Measurements from ENCODE around the gene FPR3. TPM values are rescaled to one million over a fixed set of nuclear protein-coding genes. Genes with fewer than 3 reads are reported as not detected.

Gene FPR3
- total and polyA plus RNA-seq, 2 donors (not counting 1 experiment from before 2014, with no cell fraction given) = 0.44 TPM; not detected in 1

GRCh38 chr19:51799774-51800472 lies 5.0 kb downstream of the FPR3 start:
- Histone ChIP-seq H3K4me1 (ENCODE audit: control insufficient read depth in 2 of 2, insufficient read depth in 2 of 2, low read length in 2 of 2) (peaks cover 6 to 7% of the 10 kb centered on the region in 2 donors), H3K4me2 (replicated peaks; ENCODE audit: low read depth, low read length, poor library complexity, severe bottlenecking) (no peak overlapping the region), H3K4me3 (ENCODE audit: control extremely low read depth in 1 of 5, extremely low read depth in 1 of 5, insufficient read depth in 1 of 5, low read depth in 2 of 5, low read length in 4 of 5) (no peak overlapping the region), H3K27me3 (replicated peaks in 1 of 4; ENCODE audit: control extremely low read depth in 1 of 4, control insufficient read depth in 3 of 4, insufficient read depth in 4 of 4, low read length in 3 of 4) (no peaks in the 10 kb centered on the region), H4K20me1 (ENCODE audit: control insufficient read depth, insufficient read depth, low read length, poor library complexity, severe bottlenecking) (no peaks in the 10 kb centered on the region), H3K79me2 (ENCODE audit: control insufficient read depth, insufficient read depth, low read length) (no peaks in the 10 kb centered on the region), H3K36me3 (replicated peaks in 1 of 2; ENCODE audit: control extremely low read depth in 1 of 2, control insufficient read depth in 1 of 2, extremely low read depth in 1 of 2, insufficient read depth in 2 of 2, low read length in 1 of 2) (no peaks in the 10 kb centered on the region), H3K27ac (ENCODE audit: low read length in 2 of 2) (no peak overlapping the region), H3K9me3 (ENCODE audit: control extremely low read depth in 1 of 3, control insufficient read depth in 2 of 3, insufficient read depth in 1 of 3, low read length in 2 of 3) (peaks cover 0 to 24% (median 0%) of the 10 kb centered on the region in 3 donors), H3K9ac (ENCODE audit: low read length) (no peak overlapping the region), H2AFZ (ENCODE audit: insufficient read depth, low read depth, low read length, poor library complexity, severe bottlenecking) (no peak overlapping the region)
- TF ChIP-seq CTCF (IDR thresholded peaks at IDR 0.05) (no peak), EZH2 (IDR thresholded peaks at IDR 0.05; ENCODE audit: borderline replicate concordance, insufficient read depth, low read depth, low read length, poor library complexity, severe bottlenecking) (no peak)
- DNase-seq (no peak), ATAC-seq (ENCODE audit: low read depth) (no peak)
- intact Hi-C loops (cut with micrococcal nuclease) = no loop called here
- WGBS (ENCODE audit: insufficient coverage) = 96% methylated on average over 13 of the region's 13 CpGs
- peaks cover 5% of the 10 kb centered on the region for H3K4me1 Mint-ChIP-seq
- peaks cover 13% of the 10 kb centered on the region for H3K27me3 Mint-ChIP-seq
- ChIA-PET POLR2A (no interaction called here), CTCF (no interaction called here)
- peaks cover 5% of the 10 kb centered on the region for H3K9me3 Mint-ChIP-seq (ENCODE audit: insufficient read depth)
- H3K4me3 Mint-ChIP-seq = no peak overlapping the region
- no peak overlapping the region for H3K27ac Mint-ChIP-seq

GRCh38 chr19:51800473-51801244 lies 5.7 kb downstream of the FPR3 start:
- no peak overlapping the region for H3K9ac ChIP-seq (ENCODE audit: low read length)
- peaks cover 6 to 7% of the 10 kb centered on the region in 2 donors for H3K4me1 ChIP-seq (ENCODE audit: control insufficient read depth in 2 of 2, insufficient read depth in 2 of 2, low read length in 2 of 2)
- ATAC-seq (ENCODE audit: low read depth) (no peak), DNase-seq (no peak)
- Mint-ChIP-seq H3K4me1 (peaks cover 5% of the 10 kb centered on the region), H3K9me3 (ENCODE audit: insufficient read depth) (peaks cover 5% of the 10 kb centered on the region), H3K4me3 (no peak overlapping the region), H3K27me3 (peaks cover 13% of the 10 kb centered on the region), H3K27ac (no peak overlapping the region)
- H3K9me3 ChIP-seq (ENCODE audit: control extremely low read depth in 1 of 3, control insufficient read depth in 2 of 3, insufficient read depth in 1 of 3, low read length in 2 of 3) = peaks cover 0 to 25% (median 0%) of the 10 kb centered on the region in 3 donors
- H3K27me3 ChIP-seq (replicated peaks in 1 of 4; ENCODE audit: control extremely low read depth in 1 of 4, control insufficient read depth in 3 of 4, insufficient read depth in 4 of 4, low read length in 3 of 4) = no peaks in the 10 kb centered on the region
- H3K36me3 ChIP-seq (replicated peaks in 1 of 2; ENCODE audit: control extremely low read depth in 1 of 2, control insufficient read depth in 1 of 2, extremely low read depth in 1 of 2, insufficient read depth in 2 of 2, low read length in 1 of 2) = no peaks in the 10 kb centered on the region
- no peak overlapping the region for H3K4me3 ChIP-seq (ENCODE audit: control extremely low read depth in 1 of 5, extremely low read depth in 1 of 5, insufficient read depth in 1 of 5, low read depth in 2 of 5, low read length in 4 of 5)
- intact Hi-C loops (cut with micrococcal nuclease) = no loop called here
- no peaks in the 10 kb centered on the region for H3K79me2 ChIP-seq (ENCODE audit: control insufficient read depth, insufficient read depth, low read length)
- ChIA-PET POLR2A (no interaction called here), CTCF (no interaction called here)
- TF ChIP-seq EZH2 (IDR thresholded peaks at IDR 0.05; ENCODE audit: borderline replicate concordance, insufficient read depth, low read depth, low read length, poor library complexity, severe bottlenecking) = no peak
- no peak for TF ChIP-seq CTCF (IDR thresholded peaks at IDR 0.05)
- no peak overlapping the region for H3K4me2 ChIP-seq (replicated peaks; ENCODE audit: low read depth, low read length, poor library complexity, severe bottlenecking)
- WGBS (ENCODE audit: insufficient coverage) = 90% methylated on average over 4 of the region's 7 CpGs
- H2AFZ ChIP-seq (ENCODE audit: insufficient read depth, low read depth, low read length, poor library complexity, severe bottlenecking) = no peak overlapping the region
- H4K20me1 ChIP-seq (ENCODE audit: control insufficient read depth, insufficient read depth, low read length, poor library complexity, severe bottlenecking) = no peaks in the 10 kb centered on the region
- no peak overlapping the region for H3K27ac ChIP-seq (ENCODE audit: low read length in 2 of 2)
